SK-N-MC (cell line): ENCODE data around the gene LARGE1.

Experiments
- EZH2 ChIP-seq: fragments of 200-600 bp; sonication (generic); IDR thresholded peaks from one replicate; pipeline ENCODE4 v1.6.1; 2017; ENCODE audit warnings: antibody characterized with exemption
- POLR2AphosphoS5 ChIP-seq: IDR thresholded peaks from 2 replicates; pipeline ENCODE4 v1.6.1; 2012; ENCODE audit warnings: mild to moderate bottlenecking, low read depth, low read length, borderline replicate concordance

DNA sequence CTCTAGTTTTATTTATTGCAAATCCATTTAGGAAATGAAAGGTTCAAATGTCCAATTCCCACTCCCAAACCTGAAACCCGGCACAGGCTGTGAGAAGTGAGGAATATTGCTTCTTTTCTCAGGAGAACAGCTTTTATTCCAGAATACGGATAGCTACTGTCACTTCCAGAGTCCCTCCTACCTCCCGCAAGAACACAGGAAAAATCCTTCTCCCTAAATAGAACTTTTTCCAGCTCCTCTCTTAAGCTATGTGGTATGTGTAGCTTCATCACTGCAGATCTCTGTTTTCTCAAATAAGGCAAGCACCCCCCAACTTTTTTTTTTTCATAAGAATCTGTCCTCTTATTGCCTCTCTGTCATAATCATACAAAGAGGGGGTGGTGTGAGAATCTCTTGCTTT is 126.8 kb downstream of the LARGE1 start:
- no peak for TF ChIP-seq POLR2AphosphoS5
- TF ChIP-seq EZH2 = no peak
